Type B pancreatic cell (in vitro differentiated cells): ENCODE data around the gene RNASE8. TPM values are rescaled to one million over a fixed set of nuclear protein-coding genes. Genes with fewer than 3 reads are reported as not detected.

Experiments used
- DNase-seq: peaks from one replicate; pipeline ENCODE4 v3.0.0; 2021; ENCODE audit warnings: mixed read lengths; ENCODE audit not compliant: unreplicated experiment; ENCODE audit errors: extremely low spot score
- H3K27ac Mint-ChIP-seq: 2 replicates; pipeline ENCODE4 v1.8.0; 2021; ENCODE audit warnings: mild to moderate bottlenecking, mixed read lengths
- H3K27me3 Mint-ChIP-seq: 2 replicates; pipeline ENCODE4 v1.8.0; 2021; ENCODE audit warnings: mixed read lengths
- H3K36me3 Mint-ChIP-seq: 2 replicates; pipeline ENCODE4 v1.8.0; 2021; ENCODE audit warnings: mixed read lengths
- H3K4me1 Mint-ChIP-seq: one replicate; pipeline ENCODE4 v1.8.0; 2021; ENCODE audit warnings: mixed read lengths; ENCODE audit not compliant: unreplicated experiment
- H3K4me3 Mint-ChIP-seq: 2 replicates; pipeline ENCODE4 v1.8.0; 2021; ENCODE audit warnings: mild to moderate bottlenecking, mixed read lengths
- H3K9me3 Mint-ChIP-seq: 2 replicates; pipeline ENCODE4 v1.8.0; 2021; ENCODE audit warnings: mixed read lengths
- total RNA-seq: library from RNA; stranded (reverse); gene quantifications from 2 replicates; pipeline ENCODE4 v1.2.1, GENCODE V29; 2021; ENCODE audit warnings: low replicate concordance
- TF ChIP-seq, protein P1 (sequence below): fragments of 200-600 bp; sonication (generic); conservative IDR thresholded peaks from 2 replicates; pipeline ENCODE4 v1.5.0; 2021; ENCODE audit warnings: antibody characterized with exemption, mild to moderate bottlenecking

RNASE8 gene
- total RNA-seq, 1 donor from 2014 or later, result not detected

DNA sequence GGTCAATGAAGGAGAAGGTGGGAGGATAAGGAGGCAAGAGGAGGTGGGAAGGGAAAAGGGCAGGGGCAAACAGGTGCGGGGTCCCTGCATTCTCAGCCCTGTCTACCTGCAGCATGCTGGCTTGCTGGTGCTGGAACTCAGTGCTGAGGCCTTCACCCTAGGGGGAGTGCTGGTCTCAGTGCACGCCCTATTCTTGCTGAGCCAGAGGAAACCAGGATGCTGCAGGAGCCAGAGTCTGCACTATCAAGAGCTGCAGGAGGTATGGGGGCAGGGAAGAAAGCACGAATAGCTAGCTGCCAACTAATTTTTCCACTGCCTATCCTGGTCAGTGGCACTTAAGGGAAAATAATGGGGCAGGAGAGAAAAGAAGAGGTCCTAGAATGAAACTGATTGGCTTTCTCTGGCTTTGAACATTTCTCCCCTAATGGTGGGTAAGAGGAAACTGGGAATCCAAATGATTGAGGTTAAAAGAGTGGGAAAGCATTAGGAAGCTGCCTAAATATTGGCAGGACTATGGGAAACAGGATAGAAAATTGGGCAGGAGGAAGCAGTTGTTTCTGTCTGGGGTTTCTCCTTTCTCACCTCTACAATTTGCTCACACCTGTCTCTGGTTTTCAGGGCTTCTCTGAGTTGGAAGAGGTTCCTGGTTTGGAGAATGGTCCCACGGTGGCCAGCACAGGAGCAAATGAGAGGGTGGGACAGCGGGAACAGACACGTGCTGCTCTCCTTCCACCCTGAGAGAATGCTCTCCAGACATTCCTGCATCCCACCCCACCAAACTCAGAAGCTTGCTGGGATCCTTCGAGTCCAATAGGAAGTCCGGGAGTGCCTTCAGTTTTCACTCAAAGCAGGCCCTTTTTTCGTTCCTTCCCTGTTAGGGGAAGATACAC, 45.1 kb downstream of the RNASE8 start:
- no peak for DNase-seq
- Mint-ChIP-seq H3K36me3 (no peaks in the 10 kb centered on the region), H3K27me3 (no peaks in the 10 kb centered on the region), H3K4me1 (peaks cover 61% of the 10 kb centered on the region), H3K9me3 (no peaks in the 10 kb centered on the region), H3K4me3 (peak overlapping the region; percentile 94), H3K27ac (peak overlapping the region; percentile 96)
- TF ChIP-seq, protein P1, sequence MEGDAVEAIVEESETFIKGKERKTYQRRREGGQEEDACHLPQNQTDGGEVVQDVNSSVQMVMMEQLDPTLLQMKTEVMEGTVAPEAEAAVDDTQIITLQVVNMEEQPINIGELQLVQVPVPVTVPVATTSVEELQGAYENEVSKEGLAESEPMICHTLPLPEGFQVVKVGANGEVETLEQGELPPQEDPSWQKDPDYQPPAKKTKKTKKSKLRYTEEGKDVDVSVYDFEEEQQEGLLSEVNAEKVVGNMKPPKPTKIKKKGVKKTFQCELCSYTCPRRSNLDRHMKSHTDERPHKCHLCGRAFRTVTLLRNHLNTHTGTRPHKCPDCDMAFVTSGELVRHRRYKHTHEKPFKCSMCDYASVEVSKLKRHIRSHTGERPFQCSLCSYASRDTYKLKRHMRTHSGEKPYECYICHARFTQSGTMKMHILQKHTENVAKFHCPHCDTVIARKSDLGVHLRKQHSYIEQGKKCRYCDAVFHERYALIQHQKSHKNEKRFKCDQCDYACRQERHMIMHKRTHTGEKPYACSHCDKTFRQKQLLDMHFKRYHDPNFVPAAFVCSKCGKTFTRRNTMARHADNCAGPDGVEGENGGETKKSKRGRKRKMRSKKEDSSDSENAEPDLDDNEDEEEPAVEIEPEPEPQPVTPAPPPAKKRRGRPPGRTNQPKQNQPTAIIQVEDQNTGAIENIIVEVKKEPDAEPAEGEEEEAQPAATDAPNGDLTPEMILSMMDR, result no peak

DNA sequence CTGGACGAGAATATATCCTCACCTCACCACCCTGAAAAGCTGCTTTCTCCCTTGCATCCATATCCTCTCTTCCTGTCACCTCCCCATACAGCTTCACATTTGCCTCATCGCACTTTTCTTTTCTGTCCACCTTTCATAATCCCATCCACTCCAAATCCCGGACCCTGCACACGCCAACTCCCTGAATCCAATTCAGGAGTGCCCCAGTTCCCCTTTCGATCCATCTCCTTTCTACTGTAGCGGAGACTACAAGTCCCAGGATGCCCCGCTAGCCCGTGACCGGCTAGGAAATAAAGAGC, 45.7 kb downstream of the RNASE8 start:
- Mint-ChIP-seq H3K27me3 (no peaks in the 10 kb centered on the region), H3K4me1 (peaks cover 63% of the 10 kb centered on the region), H3K4me3 (peak overlapping the region; percentile 94), H3K9me3 (no peaks in the 10 kb centered on the region), H3K27ac (peak overlapping the region; percentile 96), H3K36me3 (no peaks in the 10 kb centered on the region)
- DNase-seq, result no peak
- TF ChIP-seq, protein P1, result no peak

DNA sequence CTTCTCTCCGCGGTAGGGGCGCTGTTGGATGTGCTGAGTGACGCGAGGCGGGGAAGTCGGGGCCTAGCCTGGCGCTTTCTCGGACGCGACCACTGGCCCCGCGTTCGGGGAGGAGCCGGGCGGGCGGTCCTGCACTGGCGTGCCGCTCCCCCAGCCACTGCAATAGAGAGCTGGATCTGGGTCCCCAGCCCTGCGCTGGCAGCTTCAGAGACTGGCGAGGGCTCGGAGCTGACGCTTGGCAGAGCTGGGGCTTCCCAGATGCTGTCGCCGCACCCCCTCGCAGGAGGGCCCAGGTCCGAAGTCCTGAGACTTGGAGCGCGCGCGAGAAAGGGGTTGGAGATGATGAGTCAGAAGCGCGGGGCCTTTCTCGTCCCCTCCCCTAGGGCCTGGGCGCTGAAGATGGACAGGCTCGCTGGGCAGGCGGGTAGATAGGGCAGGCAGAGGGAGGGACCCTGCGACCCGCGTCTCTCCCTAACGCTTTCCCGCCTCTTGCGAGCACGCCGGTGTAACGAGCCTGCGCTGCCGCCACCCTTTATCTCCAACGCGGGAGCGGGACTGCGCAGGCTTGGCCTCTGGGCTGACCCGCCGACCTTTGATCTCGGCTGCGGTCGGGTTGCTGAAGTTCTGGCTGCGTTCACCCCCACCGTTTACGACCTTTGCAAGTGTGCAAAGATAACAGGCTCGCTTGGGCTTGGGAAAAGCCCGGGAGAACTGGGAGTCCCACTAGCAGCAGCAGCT, 46.3 kb downstream of the RNASE8 start:
- TF ChIP-seq, protein P1, result peak; percentile 80
- Mint-ChIP-seq H3K27ac (peak overlapping the region; percentile 96), H3K27me3 (no peaks in the 10 kb centered on the region), H3K4me3 (peak overlapping the region; percentile 94), H3K4me1 (peaks cover 60% of the 10 kb centered on the region), H3K36me3 (no peaks in the 10 kb centered on the region), H3K9me3 (no peaks in the 10 kb centered on the region)
- peak; percentile 95 for DNase-seq

DNA sequence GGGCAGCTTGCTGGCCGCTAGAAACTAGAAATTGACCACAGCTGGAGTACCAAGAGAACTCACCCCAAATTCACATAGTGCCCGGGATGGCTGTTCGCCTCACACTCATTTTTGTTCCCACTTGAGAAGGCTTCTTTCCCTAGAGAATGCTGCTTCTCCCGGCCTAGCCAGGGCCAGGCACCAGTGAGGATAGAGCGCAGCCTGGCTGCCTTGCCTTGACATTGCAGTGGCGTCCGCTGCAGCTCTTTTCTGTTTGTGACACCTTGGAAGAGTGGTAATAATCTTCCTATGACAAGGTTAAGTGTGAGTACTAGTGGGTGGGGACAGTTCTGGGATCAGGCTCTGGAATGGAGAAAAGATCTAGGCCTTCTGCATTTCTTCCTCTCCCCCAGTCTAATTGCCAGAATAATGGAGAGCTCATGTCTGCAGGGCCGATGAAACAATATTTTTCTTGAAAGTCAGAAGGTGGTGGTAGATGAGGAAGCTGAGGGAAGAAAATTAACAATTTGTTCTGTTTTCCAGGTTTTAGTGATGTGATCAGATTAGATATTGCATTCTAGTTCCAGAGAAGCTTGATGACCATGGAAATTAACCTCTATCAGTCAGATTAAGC, 46.9 kb downstream of the RNASE8 start:
- no peak for DNase-seq
- no peaks in the 10 kb centered on the region for H3K27me3 Mint-ChIP-seq
- peak overlapping the region; percentile 94 for H3K4me3 Mint-ChIP-seq
- H3K9me3 Mint-ChIP-seq, result no peaks in the 10 kb centered on the region
- no peaks in the 10 kb centered on the region for H3K36me3 Mint-ChIP-seq
- TF ChIP-seq, protein P1, result peak; percentile 92
- H3K4me1 Mint-ChIP-seq, result peaks cover 59% of the 10 kb centered on the region
- peak overlapping the region; percentile 96 for H3K27ac Mint-ChIP-seq

DNA sequence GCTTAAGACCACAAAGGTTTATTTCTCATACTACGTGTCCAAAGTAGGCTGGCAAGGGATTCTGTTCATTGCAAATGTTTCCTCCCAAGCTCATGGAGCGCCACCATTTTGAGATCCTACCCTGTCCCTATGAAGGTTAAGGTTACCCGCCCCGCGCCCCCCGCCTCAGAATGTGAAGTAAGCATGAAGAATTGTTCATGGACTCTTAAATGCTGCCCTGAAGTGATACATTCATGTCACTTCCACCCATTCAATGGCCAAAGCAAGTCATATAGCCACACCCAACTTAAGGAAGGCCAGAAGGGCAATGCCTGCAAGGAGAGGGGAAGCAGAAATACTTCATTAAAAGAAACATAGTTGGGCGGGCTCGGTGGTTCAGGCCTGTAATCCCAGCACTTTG, 47.5 kb downstream of the RNASE8 start:
- Mint-ChIP-seq H3K4me1 (peaks cover 61% of the 10 kb centered on the region), H3K4me3 (peak overlapping the region; percentile 94), H3K27ac (peak overlapping the region; percentile 96)

More for the DNA sequence above, 47.5 kb downstream of the RNASE8 start:
- Mint-ChIP-seq H3K36me3 (no peaks in the 10 kb centered on the region), H3K9me3 (no peaks in the 10 kb centered on the region), H3K27me3 (no peaks in the 10 kb centered on the region)
- DNase-seq, result no peak
- TF ChIP-seq, protein P1, result no peak
